ENCODE data around the gene OXLD1.

OXLD1 gene

DNA sequence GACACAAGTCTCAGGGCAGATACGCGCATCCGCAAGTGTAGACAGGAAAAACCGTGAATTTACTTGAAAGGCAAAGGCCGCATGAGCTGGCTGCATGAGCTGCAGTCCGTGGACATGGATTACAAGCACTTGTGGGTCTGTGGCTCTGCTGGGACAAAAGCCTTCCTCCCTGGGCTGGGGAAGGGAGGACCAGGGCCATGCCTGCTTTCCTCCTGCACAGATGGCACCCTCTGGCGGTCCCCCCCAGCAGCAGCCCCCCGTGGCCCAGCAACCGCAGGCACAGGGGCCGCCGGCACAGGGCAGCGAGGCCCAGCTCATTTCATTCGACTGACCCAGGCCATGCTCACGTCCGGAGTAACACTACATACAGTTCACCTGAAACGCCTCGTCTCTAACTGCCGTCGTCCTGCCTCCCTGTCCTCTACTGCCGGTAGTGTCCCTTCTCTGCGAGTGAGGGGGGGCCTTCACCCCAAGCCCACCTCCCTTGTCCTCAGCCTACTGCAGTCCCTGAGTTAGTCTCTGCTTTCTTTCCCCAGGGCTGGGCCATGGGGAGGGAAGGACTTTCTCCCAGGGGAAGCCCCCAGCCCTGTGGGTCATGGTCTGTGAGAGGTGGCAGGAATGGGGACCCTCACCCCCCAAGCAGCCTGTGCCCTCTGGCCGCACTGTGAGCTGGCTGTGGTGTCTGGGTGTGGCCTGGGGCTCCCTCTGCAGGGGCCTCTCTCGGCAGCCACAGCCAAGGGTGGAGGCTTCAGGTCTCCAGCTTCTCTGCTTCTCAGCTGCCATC lies 35.1 kb upstream of the OXLD1 start:
- DNase-seq, result no peak

DNA sequence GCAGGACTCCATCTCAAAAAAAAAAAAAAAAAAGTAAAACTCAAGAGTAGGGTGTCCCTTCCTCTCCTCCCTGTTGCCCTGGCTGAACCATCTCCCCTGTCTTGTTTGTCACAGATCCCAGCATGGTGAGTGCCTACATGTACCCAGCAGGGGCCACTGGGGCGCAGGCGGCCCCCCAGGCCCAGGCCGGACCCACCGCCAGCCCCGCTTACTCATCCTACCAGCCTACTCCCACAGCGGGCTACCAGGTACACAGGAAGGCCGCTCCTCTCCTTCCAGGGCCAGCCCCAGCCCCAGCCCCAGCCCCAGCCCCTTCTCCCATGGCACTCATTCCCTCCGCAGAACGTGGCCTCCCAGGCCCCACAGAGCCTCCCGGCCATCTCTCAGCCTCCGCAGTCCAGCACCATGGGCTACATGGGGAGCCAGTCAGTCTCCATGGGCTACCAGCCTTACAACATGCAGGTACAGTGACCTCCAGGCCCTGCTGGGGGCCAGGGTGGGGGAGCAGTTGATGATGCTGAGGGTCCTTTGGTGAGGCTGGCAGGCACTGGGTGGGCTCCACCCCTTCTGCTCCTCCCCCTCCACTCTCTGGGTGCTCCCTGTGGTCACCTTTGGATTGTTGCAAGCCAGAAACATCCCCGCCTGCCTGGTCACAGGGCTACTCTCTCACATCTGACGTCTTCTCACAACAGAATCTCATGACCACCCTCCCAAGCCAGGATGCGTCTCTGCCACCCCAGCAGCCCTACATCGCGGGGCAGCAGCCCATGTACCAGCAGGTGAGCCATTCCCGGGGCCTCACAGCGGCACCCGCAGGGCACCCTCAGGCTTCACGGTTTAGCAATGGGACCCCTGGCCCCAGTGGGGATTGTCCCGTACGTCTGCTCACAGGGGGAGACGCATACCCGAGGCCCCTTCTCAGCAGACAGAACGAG lies 34.2 kb upstream of the OXLD1 start:
- no peak for DNase-seq

DNA sequence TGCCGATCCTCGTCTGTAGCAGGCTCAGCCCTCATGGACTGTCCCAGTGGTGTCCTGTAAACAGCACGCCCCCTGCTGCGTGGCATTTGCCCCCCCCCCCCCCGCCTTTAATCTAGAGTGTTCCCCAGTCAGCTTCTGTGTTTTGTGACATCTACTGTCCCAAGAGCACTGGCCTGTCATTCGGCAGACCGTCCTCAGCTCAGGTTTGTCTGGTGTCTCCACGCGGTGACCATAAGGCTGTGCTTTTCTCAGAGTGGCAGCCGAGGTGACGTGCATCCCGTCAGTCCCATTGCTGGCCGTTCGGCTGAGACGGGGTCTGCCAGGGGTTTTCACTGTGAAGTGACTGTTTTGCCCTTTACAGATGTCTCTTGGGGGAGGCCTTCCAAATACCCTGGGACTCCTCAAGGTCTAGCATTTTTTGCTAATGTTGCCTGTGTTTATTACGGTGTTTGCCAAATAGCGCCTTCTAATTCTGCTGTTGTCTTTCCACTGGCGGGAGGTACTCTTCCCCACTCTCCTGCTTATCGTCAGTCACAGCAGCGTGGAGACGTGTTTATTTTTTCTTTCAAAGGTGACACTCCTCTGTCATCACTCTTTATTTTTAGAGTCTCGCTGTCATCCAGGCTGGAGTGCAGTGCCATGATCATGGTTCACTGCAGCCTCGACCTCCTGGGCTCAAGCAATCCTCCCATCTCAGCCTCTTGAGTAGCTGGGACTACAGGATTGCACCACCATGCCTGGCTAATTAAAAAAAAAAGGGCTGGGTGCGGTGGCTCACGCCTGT lies 31.0 kb upstream of the OXLD1 start:
- no peak for DNase-seq

DNA sequence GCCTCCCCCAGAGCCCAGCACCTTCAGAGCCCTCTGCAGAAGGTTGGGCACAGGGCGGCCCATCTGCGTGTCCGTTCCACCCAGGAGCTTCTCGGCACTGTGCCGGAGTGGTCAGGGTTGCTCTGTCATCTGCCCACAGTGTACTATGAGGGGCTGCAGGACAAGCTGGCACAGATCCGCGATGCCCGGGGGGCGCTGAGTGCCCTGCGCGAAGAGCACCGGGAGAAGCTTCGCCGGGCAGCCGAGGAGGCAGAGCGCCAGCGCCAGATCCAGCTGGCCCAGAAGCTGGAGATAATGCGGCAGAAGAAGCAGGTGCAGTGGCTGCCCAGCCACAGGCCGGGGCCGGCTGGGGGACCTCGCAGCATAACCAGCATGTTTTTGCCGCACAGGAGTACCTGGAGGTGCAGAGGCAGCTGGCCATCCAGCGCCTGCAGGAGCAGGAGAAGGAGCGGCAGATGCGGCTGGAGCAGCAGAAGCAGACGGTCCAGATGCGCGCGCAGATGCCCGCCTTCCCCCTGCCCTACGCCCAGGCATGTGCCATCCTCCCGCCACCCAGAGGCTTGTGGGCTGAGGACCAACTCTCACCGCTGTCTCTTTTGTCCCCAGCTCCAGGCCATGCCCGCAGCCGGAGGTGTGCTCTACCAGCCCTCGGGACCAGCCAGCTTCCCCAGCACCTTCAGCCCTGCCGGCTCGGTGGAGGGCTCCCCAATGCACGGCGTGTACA lies 30.0 kb upstream of the OXLD1 start:
- no peak for DNase-seq

DNA sequence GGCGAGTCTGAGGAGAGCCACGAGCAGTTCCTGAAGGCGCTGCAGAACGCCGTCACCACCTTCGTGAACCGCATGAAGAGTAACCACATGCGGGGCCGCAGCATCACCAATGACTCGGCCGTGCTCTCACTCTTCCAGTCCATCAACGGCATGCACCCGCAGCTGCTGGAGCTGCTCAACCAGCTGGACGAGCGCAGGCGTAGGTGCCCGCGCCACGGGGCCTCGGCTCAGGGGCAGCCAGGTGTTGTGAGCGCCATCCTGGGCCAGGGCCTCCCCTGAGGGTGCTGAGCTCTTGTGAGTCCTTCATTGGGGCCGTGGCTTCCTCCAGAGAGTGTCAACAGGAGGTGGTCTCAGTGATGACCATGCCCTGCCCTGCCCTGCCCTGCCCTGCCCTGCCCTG lies 29.4 kb upstream of the OXLD1 start:
- DNase-seq, result no peak

DNA sequence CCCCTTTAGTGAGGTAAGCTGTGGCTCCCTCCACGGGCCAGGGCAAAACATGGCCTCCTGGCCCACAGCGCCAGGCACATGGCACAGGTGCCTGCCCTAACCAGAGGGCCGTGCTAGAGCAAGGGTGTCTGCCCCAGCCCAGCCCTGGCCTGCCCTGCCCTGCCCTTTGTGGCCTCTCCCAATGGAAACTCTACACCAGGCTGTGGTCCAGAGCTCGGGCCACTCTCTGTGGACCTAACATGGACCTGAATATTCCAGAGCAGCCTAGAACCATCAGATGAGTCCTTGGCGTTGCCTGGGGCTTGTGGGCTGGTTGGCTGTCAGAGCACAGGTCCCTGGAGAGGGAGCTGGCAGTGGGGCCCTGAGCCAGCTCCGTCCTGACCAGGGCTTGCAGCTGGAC lies 28.8 kb upstream of the OXLD1 start:
- DNase-seq, result no peak

DNA sequence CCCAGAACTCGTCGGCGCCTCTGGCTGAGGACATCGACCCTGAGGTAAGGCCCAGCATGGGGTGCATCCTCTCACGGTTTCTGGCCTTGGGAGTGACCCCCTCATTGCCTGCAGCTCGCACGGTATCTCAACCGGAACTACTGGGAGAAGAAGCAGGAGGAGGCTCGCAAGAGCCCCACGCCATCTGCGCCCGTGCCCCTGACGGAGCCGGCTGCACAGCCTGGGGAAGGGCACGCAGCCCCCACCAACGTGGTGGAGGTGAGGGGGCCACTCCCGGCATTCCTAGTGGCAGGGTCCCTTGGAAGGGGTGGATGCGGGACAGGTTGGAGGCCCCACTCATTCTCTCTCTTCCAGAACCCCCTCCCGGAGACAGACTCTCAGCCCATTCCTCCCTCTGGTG lies 28.4 kb upstream of the OXLD1 start:
- DNase-seq, result no peak

DNA sequence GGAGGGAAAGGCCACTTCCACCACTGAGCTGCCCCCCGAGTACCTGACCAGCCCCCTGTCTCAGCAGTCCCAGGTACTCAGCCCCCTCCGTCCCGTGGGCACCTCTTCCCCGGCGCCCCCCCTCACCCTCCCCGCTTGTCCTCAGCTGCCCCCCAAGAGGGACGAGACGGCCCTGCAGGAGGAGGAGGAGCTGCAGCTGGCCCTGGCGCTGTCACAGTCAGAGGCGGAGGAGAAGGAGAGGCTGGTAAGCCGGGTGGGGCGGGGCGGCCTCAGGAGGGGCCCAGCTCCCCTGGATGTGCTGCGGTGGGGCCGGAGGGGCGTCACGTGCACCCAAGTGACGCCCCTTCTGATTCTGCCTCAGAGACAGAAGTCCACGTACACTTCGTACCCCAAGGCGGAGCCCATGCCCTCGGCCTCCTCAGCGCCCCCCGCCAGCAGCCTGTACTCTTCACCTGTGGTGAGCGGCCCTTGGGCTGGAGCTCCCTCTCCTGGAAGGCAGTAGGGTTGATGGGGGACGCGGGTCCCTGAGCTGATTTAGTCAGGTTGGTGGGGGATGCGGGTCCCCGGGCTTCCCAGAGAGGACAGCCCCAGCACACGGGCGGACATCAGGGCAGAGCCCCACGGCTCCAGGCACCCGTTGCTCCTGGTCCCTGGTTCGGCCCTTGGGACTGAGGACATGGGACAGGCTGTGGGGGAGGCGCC lies 27.3 kb upstream of the OXLD1 start:
- no peak for DNase-seq

DNA sequence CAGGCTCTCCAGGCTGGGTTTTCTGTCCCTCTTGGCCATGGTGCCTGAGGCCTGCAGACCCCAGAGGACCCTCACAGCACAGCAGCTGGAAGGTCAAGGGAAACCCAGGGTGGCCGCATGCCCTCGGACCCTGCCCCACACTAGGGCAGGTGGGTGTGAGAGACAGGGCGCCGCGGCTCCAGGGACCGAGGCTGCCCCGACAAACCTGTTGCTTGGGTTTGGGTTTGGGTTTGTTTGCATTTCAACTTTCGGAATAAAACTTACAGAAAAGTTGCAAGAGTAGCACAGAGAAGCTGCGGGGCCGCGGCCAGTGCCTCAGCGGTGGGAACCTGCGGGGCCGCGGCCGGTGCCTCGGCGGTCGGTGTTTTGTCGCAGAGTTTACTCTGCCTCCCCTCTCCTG lies 25.2 kb upstream of the OXLD1 start:
- no peak for DNase-seq

DNA sequence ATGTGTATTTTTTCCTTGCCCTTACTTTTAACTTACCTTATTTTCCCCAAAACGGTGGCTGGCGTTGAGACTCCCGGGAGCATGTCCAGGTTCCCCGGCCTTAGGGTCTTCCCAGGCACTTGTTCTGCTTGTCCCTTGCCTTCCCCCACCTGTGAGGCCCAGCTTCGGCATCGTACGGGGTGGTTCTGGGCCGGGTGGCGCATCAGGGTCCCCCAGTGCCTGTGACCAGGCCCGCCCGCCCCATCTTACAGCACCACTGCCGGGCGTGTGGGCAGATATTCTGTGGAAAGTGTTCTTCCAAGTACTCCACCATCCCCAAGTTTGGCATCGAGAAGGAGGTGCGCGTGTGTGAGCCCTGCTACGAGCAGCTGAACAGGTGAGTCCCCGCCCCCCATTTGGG lies 24.8 kb upstream of the OXLD1 start:
- no peak for DNase-seq

DNA sequence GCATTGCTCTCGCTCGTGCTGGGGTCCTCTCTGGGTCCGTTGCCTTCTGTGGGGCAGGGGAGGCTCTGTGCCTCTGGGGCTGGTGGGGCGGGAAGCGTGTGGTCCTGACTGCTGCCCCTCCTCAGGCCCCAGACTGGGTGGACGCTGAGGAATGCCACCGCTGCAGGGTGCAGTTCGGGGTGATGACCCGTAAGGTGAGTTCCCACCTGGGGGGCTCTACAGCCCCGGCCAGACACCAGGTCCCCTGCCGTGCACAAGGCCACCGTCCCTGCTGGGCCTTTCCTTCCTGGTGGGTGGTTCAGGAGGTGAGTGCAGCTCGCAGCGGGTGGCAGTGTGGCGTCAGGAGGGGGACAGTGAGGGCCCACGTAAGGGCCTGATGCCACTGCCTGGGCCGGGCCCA lies 24.1 kb upstream of the OXLD1 start:
- no peak for DNase-seq

DNA sequence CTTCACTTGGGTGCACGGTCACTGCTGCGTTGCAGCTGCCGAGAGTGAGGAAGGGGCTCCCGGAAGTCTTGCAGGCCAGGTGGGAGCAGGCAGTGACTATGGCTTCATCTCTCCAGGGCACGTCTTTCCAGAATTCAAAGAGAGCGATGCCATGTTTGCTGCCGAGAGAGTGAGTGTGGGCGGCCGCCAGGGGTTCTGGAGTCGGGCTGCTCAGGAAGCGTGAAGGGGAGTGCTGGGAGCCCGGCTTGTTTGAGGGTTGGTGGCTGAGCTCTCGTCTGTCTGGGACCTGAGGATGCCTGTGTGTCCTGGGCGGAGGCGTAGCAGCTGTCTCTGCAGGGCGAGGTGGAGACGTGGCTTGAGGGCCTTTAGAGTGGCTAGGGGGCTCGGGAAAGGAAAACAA lies 23.7 kb upstream of the OXLD1 start:
- no peak for DNase-seq

DNA sequence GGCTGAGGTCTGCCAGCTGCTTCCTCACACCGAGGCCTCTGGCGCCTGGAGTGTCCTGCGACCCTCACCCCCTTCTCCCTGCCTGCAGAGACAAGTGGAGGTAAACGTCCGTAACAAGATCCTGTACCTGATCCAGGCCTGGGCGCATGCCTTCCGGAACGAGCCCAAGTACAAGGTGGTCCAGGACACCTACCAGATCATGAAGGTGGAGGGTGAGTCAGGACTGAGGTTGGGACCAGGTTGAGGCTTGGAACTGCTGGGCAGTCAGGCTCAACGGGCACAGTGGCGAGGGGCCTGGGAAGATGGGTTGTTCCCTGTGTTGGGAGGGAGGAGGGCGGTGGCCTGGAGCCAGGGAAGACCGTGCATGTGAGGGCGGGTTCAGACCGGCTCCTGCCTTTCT lies 22.2 kb upstream of the OXLD1 start:
- DNase-seq, result no peak

DNA sequence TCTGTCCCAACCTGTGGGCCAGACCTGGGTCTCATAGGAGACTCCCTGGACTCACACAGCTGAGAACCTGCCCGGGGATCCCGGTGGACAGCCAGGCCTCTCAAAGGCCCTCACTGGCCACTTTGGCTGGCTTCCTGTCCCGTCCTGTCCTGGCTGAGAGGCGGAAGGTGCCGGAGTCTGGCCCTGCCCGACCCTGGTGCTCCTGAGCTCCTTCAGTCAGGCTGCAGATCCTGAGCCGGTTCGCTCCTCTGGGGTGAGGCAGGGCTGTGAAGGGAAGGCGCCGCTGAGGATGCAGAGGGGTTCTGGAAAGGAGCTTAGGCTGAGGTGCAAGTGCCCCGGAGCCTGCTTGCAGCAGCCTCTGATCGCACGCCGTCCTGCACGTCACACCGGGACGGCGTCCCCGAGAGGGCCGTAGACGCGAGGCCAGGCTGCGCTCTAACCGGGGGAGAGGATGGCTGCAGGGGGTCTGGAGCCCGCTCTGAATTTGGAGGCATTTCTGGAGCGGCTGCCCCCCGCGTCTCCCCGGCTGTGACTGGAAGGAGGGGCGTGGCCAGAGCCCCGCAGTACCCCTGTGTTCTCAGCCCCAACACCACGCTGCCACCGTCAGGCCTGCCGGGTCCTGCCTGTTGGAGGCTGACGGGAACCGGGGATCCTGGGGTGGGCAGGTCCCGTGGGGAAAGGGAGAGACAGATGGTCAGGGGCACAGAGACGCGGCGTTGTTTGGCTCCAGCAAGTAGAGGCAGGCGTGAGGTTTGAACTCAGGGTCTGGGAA lies 21.6 kb upstream of the OXLD1 start:
- no peak for DNase-seq

DNA sequence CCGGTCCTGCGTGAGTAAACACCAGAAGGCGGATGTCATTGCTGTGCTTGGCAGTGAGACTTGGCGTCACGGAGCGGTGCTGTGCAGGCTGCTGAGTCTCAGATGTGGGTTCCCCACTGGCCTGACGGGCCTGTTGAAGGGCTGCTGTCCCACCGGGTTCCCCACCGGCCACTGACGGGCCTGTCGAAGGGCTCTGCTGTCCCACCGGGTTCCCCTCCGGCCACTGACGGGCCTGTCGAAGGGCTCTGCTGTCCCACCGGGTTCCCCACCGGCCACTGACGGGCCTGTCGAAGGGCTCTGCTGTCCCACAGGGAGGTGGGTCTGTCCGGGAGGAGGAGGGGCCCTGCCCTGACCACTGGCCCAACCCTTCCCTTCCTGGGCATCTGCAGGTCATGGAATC lies 20.2 kb upstream of the OXLD1 start:
- DNase-seq, result no peak

DNA sequence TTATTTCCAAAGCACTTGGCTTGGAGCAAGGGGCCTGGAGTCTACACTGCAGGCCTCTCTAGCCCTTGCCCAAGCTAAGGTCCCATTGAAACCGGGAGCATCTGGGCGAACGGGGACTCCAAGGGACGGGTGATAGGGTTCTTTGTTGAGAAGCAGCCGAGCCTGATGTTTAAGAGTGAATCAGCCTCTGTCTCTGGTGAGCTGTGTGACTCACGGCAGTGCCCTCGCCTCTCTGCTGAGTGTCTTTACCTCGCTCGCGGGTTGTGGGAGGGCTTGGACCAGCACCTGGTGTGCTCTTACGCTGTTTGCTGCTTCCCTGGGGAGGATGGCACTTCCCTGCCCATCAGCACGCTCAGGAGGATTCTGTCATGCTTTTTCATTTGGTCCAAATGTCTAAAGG lies 18.7 kb upstream of the OXLD1 start:
- no peak for DNase-seq

DNA sequence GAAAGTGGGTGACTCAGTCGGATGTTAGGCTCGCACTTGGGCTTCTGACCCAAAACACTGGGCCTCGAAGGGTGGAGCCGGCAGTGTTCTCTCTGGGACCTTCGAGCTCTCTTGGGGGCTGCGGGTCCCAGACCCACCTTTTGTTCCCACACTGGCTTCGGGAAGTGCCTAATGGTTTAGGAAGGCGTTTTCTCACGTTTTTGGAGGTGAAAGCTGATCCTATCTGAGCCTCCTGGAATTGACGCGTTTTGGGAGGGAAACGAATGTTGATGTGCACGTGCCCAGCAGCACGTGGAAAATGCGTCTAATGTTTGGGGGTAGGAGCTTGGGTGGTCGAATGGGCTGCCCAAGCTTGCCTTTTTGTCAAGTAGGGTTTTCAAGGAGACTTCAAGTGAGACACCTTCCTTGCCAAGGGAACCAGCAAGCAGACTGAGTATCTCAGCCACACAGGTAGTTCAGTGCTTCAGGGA lies 18.1 kb upstream of the OXLD1 start:
- no peak for DNase-seq

DNA sequence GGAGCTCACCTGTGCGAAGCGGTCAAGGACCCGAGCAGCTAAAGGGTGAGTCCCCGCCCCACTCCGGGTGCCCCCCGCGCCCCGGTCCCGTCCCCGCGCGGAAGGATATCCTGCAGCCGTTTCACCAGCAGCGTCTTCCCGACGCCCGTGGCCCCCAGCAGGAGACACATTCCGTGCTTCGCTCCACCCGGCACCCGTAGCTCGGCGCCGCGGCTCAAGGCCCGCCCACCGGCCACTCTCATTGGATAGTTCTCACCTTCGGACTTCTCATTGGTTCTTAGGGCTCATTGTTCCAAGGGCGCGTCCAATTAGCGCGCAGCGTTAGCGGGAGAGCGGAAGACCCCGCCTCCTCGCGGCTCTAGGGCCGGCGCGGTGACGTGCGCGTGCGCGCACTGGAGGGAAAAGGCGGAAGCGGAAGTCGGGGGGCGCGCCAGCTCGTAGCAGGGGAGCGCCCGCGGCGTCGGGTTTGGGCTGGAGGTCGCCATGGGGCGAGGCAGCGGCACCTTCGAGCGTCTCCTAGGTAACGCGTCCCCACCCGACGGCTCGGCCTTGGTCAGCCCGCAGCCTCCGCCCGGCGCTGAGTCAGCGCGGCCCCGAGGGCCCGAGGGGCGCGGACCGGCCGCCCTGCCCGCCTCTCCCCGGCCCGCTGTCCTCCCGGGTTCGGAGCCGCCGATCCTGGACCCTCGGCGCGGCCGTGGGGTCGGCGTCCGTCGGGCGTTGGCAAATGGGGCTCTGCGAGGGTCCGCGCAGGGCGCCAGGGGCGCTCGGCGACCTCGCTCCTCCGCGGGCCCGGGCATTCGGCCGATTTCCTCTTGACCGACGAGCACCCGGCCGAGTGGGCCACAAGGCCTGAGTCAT lies 17.4 kb upstream of the OXLD1 start, which contains the start of the genes ARL16 and HGS:
ARL16 (minus strand) TSS at position 214 of the 858 bp plus-strand sequence; CDS start at position 170, 44 bp downstream.
HGS (plus strand) TSS at position 428 of the 858 bp plus-strand sequence; CDS start at position 484, 56 bp downstream.
- DNase-seq, result peak; percentile 98

DNA sequence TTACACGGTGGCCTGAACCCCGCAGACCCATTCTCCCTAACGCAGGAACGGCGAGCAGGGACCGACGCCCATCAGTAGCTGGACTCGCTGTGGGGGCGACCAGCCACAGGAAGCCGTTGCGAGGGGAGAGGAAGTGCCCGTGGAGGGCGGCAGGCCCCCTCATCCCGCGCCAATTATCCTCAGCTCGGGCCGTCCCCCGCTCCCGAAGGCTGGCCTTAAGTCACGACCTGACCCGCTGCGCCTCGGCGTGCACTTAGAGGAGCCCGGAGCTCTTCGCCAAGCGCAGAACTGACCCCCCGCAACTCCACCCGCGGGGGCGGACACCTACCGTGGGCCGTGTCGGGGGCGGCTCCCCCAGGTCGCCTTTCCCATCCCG lies 16.8 kb upstream of the OXLD1 start:
- no peak for DNase-seq

All from KG1 (cell line).